Measurements from ENCODE around the gene TMEM245. TPM values are rescaled to one million over a fixed set of nuclear protein-coding genes. Genes with fewer than 3 reads are reported as not detected.

The TMEM245 gene
- total and polyA plus RNA-seq, 2 of the 13 experiments (the other 11 are each of a cell fraction or from before 2014, with no cell fraction given), result 53.5 to 55.4 TPM

GRCh38 chr9:109010746-109011145 lies 109.0 kb downstream of the TMEM245 start:
- ChIA-PET POLR2A (interaction anchor here (1.3 to 1.7 kb wide), 2 partner anchors 12 to 142 kb away, joined by 3 to 4 read pairs; no protein-coding TSS in a partner anchor), CTCF (ENCODE audit: low intra/inter-chr PET ratio, low total read pairs) (no interaction called here)
- H3K4me3 ChIP-seq (replicated peaks in 1 of 3; ENCODE audit: insufficient read depth in 1 of 3, low read depth in 2 of 3, low read length in 3 of 3), result peak overlapping the region in 1 of 3 experiments; percentile 81; a peak in 2 of 6 replicates
- in situ Hi-C loops (cut with HindIII; ENCODE audit: extremely low pct_ligation_motif_present, low pct_unique_long_range_greater_than_20kb) (no loop called here), intact Hi-C loops (cut with micrococcal nuclease; ENCODE audit: unreplicated experiment) (loop anchor here (5.0 kb wide), 1 partner anchor 112 kb away; no protein-coding TSS in a partner anchor)
- H3K36me3 ChIP-seq (replicated peaks in 1 of 2; ENCODE audit: control insufficient read depth in 1 of 2, insufficient read depth in 2 of 2, low read length in 2 of 2), result no peaks in the 10 kb centered on the region
- 0 out of 2 replicates have a peak overlapping the region, but pooled peaks have one; percentile 83 for H3K9ac ChIP-seq (ENCODE audit: insufficient read depth, low read depth, low read length)
- 38% methylated on average over 1 of the region's 1 CpG for WGBS (ENCODE audit: low lambda C conversion rate)
- peaks cover 47% of the 10 kb centered on the region for H3K4me1 ChIP-seq (ENCODE audit: insufficient read depth, low read length)
- H3K27me3 ChIP-seq (ENCODE audit: control insufficient read depth in 1 of 2, insufficient read depth in 2 of 2, low read length in 2 of 2), result no peaks in the 10 kb centered on the region; a peak in 1 of 5 replicates
- no peak for ATAC-seq
- H3K9me3 ChIP-seq (ENCODE audit: low read length), result no peaks in the 10 kb centered on the region
- peaks cover 66% of the 10 kb centered on the region for H3K79me2 ChIP-seq (ENCODE audit: insufficient read depth, low read length)
- FAIRE-seq, result no peak
- no TSS peak for BruUV-seq (replicated peaks)
- H3K27ac ChIP-seq (ENCODE audit: extremely low read length, insufficient read depth, low read length), result no peak overlapping the region
- peak overlapping the region; percentile 98 for H3K4me2 ChIP-seq (ENCODE audit: low read depth, low read length)
- no peak overlapping the region for H2AFZ ChIP-seq (ENCODE audit: low read length)
- peaks cover 3% of the 10 kb centered on the region; the same call in 1 of the 2 replicates for H4K20me1 ChIP-seq (ENCODE audit: insufficient read depth, low read length)
- peak; percentile 60 for DNase-seq (ENCODE audit: low spot score)
- no peak for TF ChIP-seq THYN1 (CRISPR knock-in tag; IDR thresholded peaks at IDR 0.05; ENCODE audit: borderline replicate concordance, low read depth)
- no peak for TF ChIP-seq ZNF75D (CRISPR knock-in tag; IDR thresholded peaks at IDR 0.05; ENCODE audit: borderline replicate concordance)
- TF ChIP-seq ZBTB21 (CRISPR knock-in tag; IDR thresholded peaks at IDR 0.05), result peak; percentile 95
- peak; percentile 25; the same call in 1 of the 2 replicates for TF ChIP-seq NFE2 (CRISPR knock-in tag; IDR thresholded peaks at IDR 0.05)
- TF ChIP-seq NFE2L2 (IDR thresholded peaks at IDR 0.05; ENCODE audit: low read length), result 0 out of 2 replicates have a peak, but pooled peaks have one; percentile 17
- 0 out of 2 replicates have a peak, but pooled peaks have one; percentile 32 for TF ChIP-seq ATF1 (CRISPR knock-in tag; IDR thresholded peaks at IDR 0.05)
- peak; percentile 92 for TF ChIP-seq FOSL2 (CRISPR knock-in tag; IDR thresholded peaks at IDR 0.05)
- TF ChIP-seq CREB1 (IDR thresholded peaks at IDR 0.05), result peak; percentile 70
- TF ChIP-seq CREB1 (CRISPR knock-in tag; IDR thresholded peaks at IDR 0.05), result peak; percentile 70; the same call in 1 of the 2 replicates
- peak; percentile 25; the same call in 1 of the 2 replicates for TF ChIP-seq FOXK1 (CRISPR knock-in tag; IDR thresholded peaks at IDR 0.05; ENCODE audit: borderline replicate concordance, low read depth)
- TF ChIP-seq ZNF281 (CRISPR knock-in tag; IDR thresholded peaks at IDR 0.05; ENCODE audit: borderline replicate concordance), result no peak
- TF ChIP-seq TARDBP (CRISPR knock-in tag; IDR thresholded peaks at IDR 0.05), result no peak
- no peak for TF ChIP-seq ZNF564 (CRISPR knock-in tag; IDR thresholded peaks at IDR 0.05)
- TF ChIP-seq GABPA (IDR thresholded peaks at IDR 0.05; ENCODE audit: low read depth, low read length), result no peak
- TF ChIP-seq GABPA (CRISPR knock-in tag; IDR thresholded peaks at IDR 0.05; ENCODE audit: low read depth), result 0 out of 2 replicates have a peak, but pooled peaks have one; percentile 8
- 0 out of 2 replicates have a peak, but pooled peaks have one; percentile 43 for TF ChIP-seq ATF3 (CRISPR knock-in tag; IDR thresholded peaks at IDR 0.05)
- TF ChIP-seq TERF1 (CRISPR knock-in tag; IDR thresholded peaks at IDR 0.05), result no peak

Measured in HepG2 (cell line).